Endothelial cell of umbilical vein (primary cell): Measurements from ENCODE around the gene TM4SF18. TPM values are rescaled to one million over a fixed set of nuclear protein-coding genes. Genes with fewer than 3 reads are reported as not detected.

Source experiments
- BruUV-seq: library from RNA; stranded (reverse); fragments of 400-500 nt; replicated peaks from 2 replicates; lab custom pipeline; 2021; lab: Mats Ljungman, UMichigan
- CTCF ChIA-PET: fragments of 300-600, 350-600 bp; sonication (Branson Sonifier 250); formaldehyde crosslinking; loops from one replicate; lab custom pipeline; 2021; ENCODE audit warnings: antibody characterized with exemption, inconsistent platforms; lab: Charles Lee
- POLR2A ChIA-PET: fragments of 300-600, 350-600 bp; sonication (Branson Sonifier 250); formaldehyde crosslinking; loops from one replicate; lab custom pipeline; 2021; ENCODE audit warnings: antibody characterized with exemption, inconsistent platforms; lab: Charles Lee
- DNase-seq: peaks from one replicate; pipeline ENCODE4 v3.0.0-alpha.2; 2011; ENCODE audit warnings: low read depth, low spot score
- FAIRE-seq: peaks from 2 replicates; lab custom pipeline; 2011; peaks lifted over from hg19 to GRCh38; lab: Jason Lieb, UNC
- H2AFZ ChIP-seq: 2 replicates; pipeline ENCODE4 v1.6.0; 2012; ENCODE audit warnings: low read depth, low read length, control low read depth, inconsistent platforms
- H3K27ac ChIP-seq: 2 replicates; pipeline ENCODE4 v1.5.1; 2011; ENCODE audit warnings: low read depth, mild to moderate bottlenecking, control low read depth, low read length, moderate library complexity; ENCODE audit not compliant: insufficient read depth
- H3K27me3 ChIP-seq, 2 experiments: 2 replicates each; pipeline versions ENCODE4 v1.6.0 to v1.6.1; 2011; ENCODE audit warnings: low read length in 2 of 2, mixed read lengths in 1 of 2; ENCODE audit not compliant: control insufficient read depth in 2 of 2, insufficient read depth in 2 of 2
- H3K36me3 ChIP-seq, 2 experiments: 2 replicates in 1 of 2; 3 replicates in 1 of 2; pipeline ENCODE4 v1.5.1; 2011; ENCODE audit warnings: low read length in 2 of 2, mild to moderate bottlenecking in 1 of 2, moderate library complexity in 1 of 2; ENCODE audit not compliant: control insufficient read depth in 2 of 2, insufficient read depth in 2 of 2; ENCODE audit errors: extremely low read depth in 1 of 2
- H3K4me1 ChIP-seq: 3 replicates; pipeline ENCODE4 v1.5.1; 2011; ENCODE audit warnings: mild to moderate bottlenecking, low read length; ENCODE audit not compliant: control insufficient read depth, insufficient read depth; ENCODE audit errors: extremely low read depth
- H3K4me2 ChIP-seq: 2 replicates; pipeline ENCODE4 v1.6.1; 2011; ENCODE audit warnings: low read length, control low read depth, mixed read lengths; ENCODE audit not compliant: insufficient read depth
- H3K4me3 ChIP-seq, 3 experiments: fragments of 200-600 bp in 1 of 3; sonication (generic), shearing (Covaris generic) in 1 of 3; replicated peaks in 1 of 3; 2 replicates each; pipeline ENCODE4 v1.5.1; 2011 to 2016; ENCODE audit warnings: control low read depth in 3 of 3, low read length in 3 of 3, mild to moderate bottlenecking in 2 of 3, inconsistent platforms in 1 of 3, low read depth in 1 of 3, moderate library complexity in 1 of 3; ENCODE audit not compliant: insufficient read depth in 1 of 3
- H3K79me2 ChIP-seq: 2 replicates; pipeline ENCODE4 v1.6.0; 2012; ENCODE audit warnings: low read length, inconsistent platforms; ENCODE audit not compliant: control insufficient read depth, insufficient read depth
- H3K9ac ChIP-seq: replicated peaks from 2 replicates; pipeline ENCODE3; 2011; ENCODE audit warnings: low read length, control low read depth; ENCODE audit not compliant: insufficient read depth; ENCODE audit errors: extremely low read depth
- H3K9me1 ChIP-seq: replicated peaks from 3 replicates; pipeline ENCODE4 v1.6.0; 2011; ENCODE audit warnings: mild to moderate bottlenecking, low read length; ENCODE audit not compliant: control insufficient read depth, insufficient read depth; ENCODE audit errors: extremely low read depth
- H3K9me3 ChIP-seq: replicated peaks from 2 replicates; pipeline ENCODE4 v1.5.1; 2012; ENCODE audit warnings: low read length, inconsistent platforms; ENCODE audit not compliant: control insufficient read depth, insufficient read depth
- H4K20me1 ChIP-seq: replicated peaks from 2 replicates; pipeline ENCODE3; 2011; ENCODE audit warnings: mild to moderate bottlenecking, low read length; ENCODE audit not compliant: control insufficient read depth, insufficient read depth; ENCODE audit errors: extremely low read depth
- EZH2 ChIP-seq: IDR thresholded peaks from 2 replicates; pipeline ENCODE4 v1.6.1; 2012; ENCODE audit warnings: borderline replicate concordance, low read depth, mild to moderate bottlenecking, moderate library complexity, low read length, inconsistent platforms; ENCODE audit not compliant: severe bottlenecking
- FOS ChIP-seq: IDR thresholded peaks from 2 replicates; pipeline ENCODE4 v1.6.1; 2011; ENCODE audit warnings: mild to moderate bottlenecking, low read length, moderate library complexity, borderline replicate concordance; ENCODE audit not compliant: insufficient read depth
- GATA2 ChIP-seq: IDR thresholded peaks from 2 replicates; pipeline ENCODE4 v1.7.0; 2011; ENCODE audit warnings: low read depth, mild to moderate bottlenecking, moderate library complexity, mixed read lengths, low read length; ENCODE audit not compliant: insufficient read length, insufficient read depth
- JUN ChIP-seq: IDR thresholded peaks from 2 replicates; pipeline ENCODE4 v1.6.1; 2011; ENCODE audit warnings: borderline replicate concordance, low read depth; ENCODE audit not compliant: insufficient read length, insufficient read depth
- MYC ChIP-seq: IDR thresholded peaks from one replicate; pipeline ENCODE4 v1.6.1; 2011; ENCODE audit warnings: mild to moderate bottlenecking, low read depth, low read length
- POLR2A ChIP-seq: IDR thresholded peaks from 2 replicates; pipeline ENCODE4 v1.6.1; 2012; ENCODE audit warnings: low read depth, mild to moderate bottlenecking, control low read depth, low read length
- POLR2AphosphoS5 ChIP-seq: IDR thresholded peaks from 2 replicates; pipeline ENCODE4 v1.6.1; 2012; ENCODE audit warnings: low read depth, mild to moderate bottlenecking, control low read depth, low read length, moderate library complexity; ENCODE audit not compliant: insufficient read depth
- dilution Hi-C: fragments of 300-500 bp; cut with MboI; formaldehyde crosslinking; loops from one replicate; pipeline ENCODE4 v1.15.0; 2019; ENCODE audit warnings: low sequenced_read_pairs; ENCODE audit not compliant: extremely low pct_ligation_motif_present
- intact Hi-C: fragments of 100-400 bp; cut with micrococcal nuclease; formaldehyde crosslinking; loops from one replicate; pipeline ENCODE4 v1.10.0; 2022
- polyA plus RNA-seq, 4 experiments: library from polyadenylated mRNA; depleted of rRNA in 3 of 4; stranded (reverse) in 3 of 4; unstranded in 1 of 4; fragments of >200 nt; gene quantifications; 2 replicates each; pipeline versions ENCODE4 v1.2.1 to v1.2.3, GENCODE V29; 2011 to 2012; ENCODE audit warnings: missing spikeins in 1 of 4
- total RNA-seq: library from RNA; stranded (reverse); gene quantifications from 2 replicates; pipeline ENCODE4 v1.2.3, GENCODE V29; 2021
- TF ChIP-seq, protein P1 (sequence below), 2 donors: IDR thresholded peaks; 1 replicate in 1 of 2; 2 replicates in 1 of 2; pipeline ENCODE4 v1.5.1; 2011; ENCODE audit warnings: low read length in 2 of 2, mild to moderate bottlenecking in 2 of 2, moderate library complexity in 2 of 2, control low read depth in 1 of 2, inconsistent platforms in 1 of 2, low read depth in 1 of 2; ENCODE audit not compliant: insufficient read depth in 1 of 2; ENCODE audit errors: extremely low read depth in 1 of 2
- TF ChIP-seq, protein P2 (sequence below): IDR thresholded peaks from 2 replicates; pipeline ENCODE4 v1.6.1; 2011; ENCODE audit not compliant: insufficient read depth, insufficient read length

The TM4SF18 gene
- total and polyA plus RNA-seq, 2 donors (not counting 3 experiments of a cell fraction or from before 2014, with no cell fraction given) = 158 to 163 TPM

DNA sequence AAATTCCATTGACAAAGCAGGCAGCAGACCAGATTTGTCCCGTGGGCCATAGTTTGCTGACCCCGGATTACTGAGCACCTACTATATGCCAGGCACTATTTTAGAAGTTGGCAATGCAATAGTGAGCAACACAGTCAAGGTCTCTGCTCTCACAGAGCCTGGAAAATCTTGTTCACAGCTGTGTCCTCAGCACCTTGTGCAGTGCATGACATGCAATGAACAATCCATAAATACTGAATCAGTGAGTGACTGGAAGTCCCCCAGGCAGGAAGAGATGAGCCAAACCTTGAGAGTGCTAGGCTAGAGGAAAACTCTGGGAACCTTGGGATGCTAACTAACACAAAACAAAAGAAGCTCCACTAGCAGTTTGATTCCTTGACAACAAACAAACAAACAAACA, 29.6 kb upstream of the TM4SF18 start:
- H3K36me3 ChIP-seq = no peaks in the 10 kb centered on the region
- H3K9me3 ChIP-seq = no peaks in the 10 kb centered on the region
- dilution Hi-C loops = no loop called here
- H4K20me1 ChIP-seq = no peaks in the 10 kb centered on the region
- no peaks in the 10 kb centered on the region for H3K9me1 ChIP-seq
- DNase-seq = peak; percentile 32
- ChIA-PET CTCF (interaction anchor here (1.0 to 3.8 kb wide), 6 partner anchors 9 to 118 kb away, joined by 3 to 10 read pairs (median 8); no protein-coding TSS in a partner anchor), POLR2A (no interaction called here)
- TF ChIP-seq JUN (no peak), MYC (no peak), POLR2AphosphoS5 (no peak), POLR2A (no peak), GATA2 (no peak), EZH2 (no peak), FOS (no peak)
- TF ChIP-seq, protein P1, sequence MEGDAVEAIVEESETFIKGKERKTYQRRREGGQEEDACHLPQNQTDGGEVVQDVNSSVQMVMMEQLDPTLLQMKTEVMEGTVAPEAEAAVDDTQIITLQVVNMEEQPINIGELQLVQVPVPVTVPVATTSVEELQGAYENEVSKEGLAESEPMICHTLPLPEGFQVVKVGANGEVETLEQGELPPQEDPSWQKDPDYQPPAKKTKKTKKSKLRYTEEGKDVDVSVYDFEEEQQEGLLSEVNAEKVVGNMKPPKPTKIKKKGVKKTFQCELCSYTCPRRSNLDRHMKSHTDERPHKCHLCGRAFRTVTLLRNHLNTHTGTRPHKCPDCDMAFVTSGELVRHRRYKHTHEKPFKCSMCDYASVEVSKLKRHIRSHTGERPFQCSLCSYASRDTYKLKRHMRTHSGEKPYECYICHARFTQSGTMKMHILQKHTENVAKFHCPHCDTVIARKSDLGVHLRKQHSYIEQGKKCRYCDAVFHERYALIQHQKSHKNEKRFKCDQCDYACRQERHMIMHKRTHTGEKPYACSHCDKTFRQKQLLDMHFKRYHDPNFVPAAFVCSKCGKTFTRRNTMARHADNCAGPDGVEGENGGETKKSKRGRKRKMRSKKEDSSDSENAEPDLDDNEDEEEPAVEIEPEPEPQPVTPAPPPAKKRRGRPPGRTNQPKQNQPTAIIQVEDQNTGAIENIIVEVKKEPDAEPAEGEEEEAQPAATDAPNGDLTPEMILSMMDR (IDR thresholded peaks at IDR 0.05; ENCODE audit: extremely low read depth in 1 of 2, insufficient read depth in 1 of 2, low read depth in 1 of 2, low read length in 2 of 2) = no peak
- TF ChIP-seq, protein P2, sequence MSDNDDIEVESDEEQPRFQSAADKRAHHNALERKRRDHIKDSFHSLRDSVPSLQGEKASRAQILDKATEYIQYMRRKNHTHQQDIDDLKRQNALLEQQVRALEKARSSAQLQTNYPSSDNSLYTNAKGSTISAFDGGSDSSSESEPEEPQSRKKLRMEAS = no peak
- H3K9ac ChIP-seq = no peak overlapping the region
- intact Hi-C loops = no loop called here
- no peak overlapping the region for H2AFZ ChIP-seq
- H3K79me2 ChIP-seq = no peaks in the 10 kb centered on the region
- H3K4me1 ChIP-seq = peaks cover 13% of the 10 kb centered on the region
- H3K4me2 ChIP-seq = no peak overlapping the region
- BruUV-seq = no TSS peak
- FAIRE-seq = no peak
- H3K27me3 ChIP-seq = no peaks in the 10 kb centered on the region
- H3K4me3 ChIP-seq = no peak overlapping the region
- no peak overlapping the region for H3K27ac ChIP-seq
